Adipocyte (in vitro differentiated cells): ENCODE data around the gene AGR3.
A peak's percentile ranks its signal among the peaks of the same experiment; 100 is the strongest.

Source experiments
- DNase-seq: peaks from one replicate; pipeline ENCODE4 v3.0.0-alpha.2; 2015; ENCODE audit warnings: low read depth
- H3K27me3 ChIP-seq: replicated peaks from 2 replicates; pipeline ENCODE4 v1.7.0; 2013; ENCODE audit warnings: mild to moderate bottlenecking, low read length, moderate library complexity; ENCODE audit not compliant: control insufficient read depth, insufficient read depth
- H3K36me3 ChIP-seq: 2 replicates; pipeline ENCODE4 v1.7.0; 2013; ENCODE audit warnings: low read length, mild to moderate bottlenecking, moderate library complexity; ENCODE audit not compliant: control insufficient read depth, insufficient read depth, severe bottlenecking
- H3K4me1 ChIP-seq: 2 replicates; pipeline ENCODE4 v1.7.0; 2013; ENCODE audit warnings: mild to moderate bottlenecking, low read length, moderate library complexity; ENCODE audit not compliant: control insufficient read depth, insufficient read depth
- H3K4me3 ChIP-seq: 2 replicates; pipeline ENCODE4 v1.7.0; 2013; ENCODE audit warnings: mild to moderate bottlenecking, low read length, moderate library complexity
- H3K9ac ChIP-seq: 2 replicates; pipeline ENCODE4 v1.7.0; 2013; ENCODE audit warnings: mild to moderate bottlenecking, low read length, moderate library complexity
- H3K9me3 ChIP-seq: 2 replicates; pipeline ENCODE4 v1.7.0; 2013; ENCODE audit warnings: mild to moderate bottlenecking, low read length, moderate library complexity; ENCODE audit not compliant: control insufficient read depth

Gene AGR3

GRCh38 chr7:16850614-16851466 lies 30.9 kb downstream of the AGR3 start:
- Histone ChIP-seq H3K4me3 (no peak overlapping the region), H3K9ac (no peak overlapping the region), H3K36me3 (no peaks in the 10 kb centered on the region), H3K27me3 (no peaks in the 10 kb centered on the region), H3K4me1 (no peaks in the 10 kb centered on the region), H3K9me3 (no peaks in the 10 kb centered on the region)
- no peak for DNase-seq

GRCh38 chr7:16849296-16850148 lies 32.3 kb downstream of the AGR3 start:
- DNase-seq = no peak
- H3K9ac ChIP-seq = no peak overlapping the region

GRCh38 chr7:16847381-16847860 lies 34.4 kb downstream of the AGR3 start:
- H3K4me3 ChIP-seq = no peak overlapping the region
- DNase-seq = peak; percentile 60
- H3K27me3 ChIP-seq = no peaks in the 10 kb centered on the region
- H3K9ac ChIP-seq = no peak overlapping the region
- no peaks in the 10 kb centered on the region for H3K4me1 ChIP-seq
- H3K9me3 ChIP-seq = no peaks in the 10 kb centered on the region
- H3K36me3 ChIP-seq = no peaks in the 10 kb centered on the region

More at GRCh38 chr7:16849296-16850148, 32.3 kb downstream of the AGR3 start:
- H3K4me1 ChIP-seq = no peaks in the 10 kb centered on the region
- H3K36me3 ChIP-seq = no peaks in the 10 kb centered on the region
- H3K27me3 ChIP-seq = no peaks in the 10 kb centered on the region
- no peaks in the 10 kb centered on the region for H3K9me3 ChIP-seq
- no peak overlapping the region for H3K4me3 ChIP-seq

- no peak for DNase-seq
- no peaks in the 10 kb centered on the region for H3K9me3 ChIP-seq
- no peaks in the 10 kb centered on the region for H3K36me3 ChIP-seq
- no peaks in the 10 kb centered on the region for H3K4me1 ChIP-seq
- no peak overlapping the region for H3K9ac ChIP-seq
- no peaks in the 10 kb centered on the region for H3K27me3 ChIP-seq
- no peak overlapping the region for H3K4me3 ChIP-seq
Observed at GRCh38 chr7:16846601-16847165, 35.1 kb downstream of the AGR3 start.

- Histone ChIP-seq H3K9ac (no peak overlapping the region), H3K36me3 (no peaks in the 10 kb centered on the region), H3K4me1 (no peaks in the 10 kb centered on the region), H3K9me3 (no peaks in the 10 kb centered on the region), H3K27me3 (no peaks in the 10 kb centered on the region), H3K4me3 (no peak overlapping the region)
- no peak for DNase-seq
Observed at GRCh38 chr7:16845746-16846145, 36.0 kb downstream of the AGR3 start.

- Histone ChIP-seq H3K4me3 (no peak overlapping the region), H3K27me3 (no peaks in the 10 kb centered on the region), H3K36me3 (no peaks in the 10 kb centered on the region), H3K9me3 (no peaks in the 10 kb centered on the region), H3K4me1 (peaks cover 10% of the 10 kb centered on the region), H3K9ac (no peak overlapping the region)
- peak; percentile 46 for DNase-seq
Observed at GRCh38 chr7:16841681-16842080, 40.1 kb downstream of the AGR3 start.

- H3K9me3 ChIP-seq = no peaks in the 10 kb centered on the region
- DNase-seq = no peak
- H3K4me1 ChIP-seq = peaks cover 10% of the 10 kb centered on the region
- no peaks in the 10 kb centered on the region for H3K27me3 ChIP-seq
- no peak overlapping the region for H3K9ac ChIP-seq
- no peaks in the 10 kb centered on the region for H3K36me3 ChIP-seq
- no peak overlapping the region for H3K4me3 ChIP-seq
Observed at GRCh38 chr7:16840094-16840493, 41.7 kb downstream of the AGR3 start.

- Histone ChIP-seq H3K27me3 (no peaks in the 10 kb centered on the region), H3K4me1 (peaks cover 10% of the 10 kb centered on the region), H3K4me3 (no peak overlapping the region), H3K36me3 (no peaks in the 10 kb centered on the region), H3K9ac (no peak overlapping the region), H3K9me3 (no peaks in the 10 kb centered on the region)
- peak; percentile 63 for DNase-seq
Observed at GRCh38 chr7:16839646-16840045, 42.1 kb downstream of the AGR3 start.

GRCh38 chr7:16838891-16839290 lies 42.9 kb downstream of the AGR3 start:
- no peaks in the 10 kb centered on the region for H3K36me3 ChIP-seq
- no peak overlapping the region for H3K4me3 ChIP-seq
- H3K4me1 ChIP-seq = peaks cover 10% of the 10 kb centered on the region
- no peak overlapping the region for H3K9ac ChIP-seq
- no peaks in the 10 kb centered on the region for H3K27me3 ChIP-seq
- DNase-seq = no peak
- no peaks in the 10 kb centered on the region for H3K9me3 ChIP-seq

GRCh38 chr7:16838386-16838785 lies 43.4 kb downstream of the AGR3 start:
- no peak overlapping the region for H3K9ac ChIP-seq
- H3K9me3 ChIP-seq = no peaks in the 10 kb centered on the region
- DNase-seq = no peak
- H3K27me3 ChIP-seq = no peaks in the 10 kb centered on the region
- H3K36me3 ChIP-seq = no peaks in the 10 kb centered on the region
- H3K4me1 ChIP-seq = peaks cover 10% of the 10 kb centered on the region
- no peak overlapping the region for H3K4me3 ChIP-seq

GRCh38 chr7:16836481-16836880 lies 45.3 kb downstream of the AGR3 start:
- no peak for DNase-seq
- H3K4me3 ChIP-seq = no peak overlapping the region
- no peak overlapping the region for H3K9ac ChIP-seq
- no peaks in the 10 kb centered on the region for H3K9me3 ChIP-seq
- H3K36me3 ChIP-seq = no peaks in the 10 kb centered on the region
- peaks cover 10% of the 10 kb centered on the region for H3K4me1 ChIP-seq
- H3K27me3 ChIP-seq = no peaks in the 10 kb centered on the region
